Measurements from ENCODE around the gene MLYCD. TPM values are rescaled to one million over a fixed set of nuclear protein-coding genes. Genes with fewer than 3 reads are reported as not detected.

The MLYCD gene
- total and polyA plus RNA-seq, 10 of the 15 experiments (the other 5 are each of a cell fraction or from before 2014, with no cell fraction given): 0.21 to 3.7 (median 1.7) TPM

DNA sequence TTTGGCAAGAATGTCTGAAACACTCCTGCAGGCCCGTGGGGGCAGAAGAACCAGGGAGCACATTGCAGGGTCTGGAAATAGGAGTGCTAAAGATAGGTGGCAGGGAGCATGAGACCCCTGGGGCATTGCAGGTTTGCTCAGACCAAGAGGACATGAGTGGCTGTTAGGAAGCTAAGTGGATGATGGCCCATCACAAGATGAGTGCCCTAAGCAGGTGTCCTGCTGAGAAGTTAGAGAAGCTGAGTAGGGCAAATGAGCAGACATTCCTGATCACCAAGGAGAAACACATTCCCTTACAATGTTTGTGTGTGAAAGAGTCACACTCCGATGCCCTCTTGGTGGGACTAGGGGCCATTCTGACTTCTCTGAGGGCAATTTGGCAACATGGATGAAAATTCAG lies 9.9 kb downstream of the MLYCD start:
- Histone ChIP-seq H3K4me2 (ENCODE audit: control insufficient read depth, insufficient read depth) (no peak overlapping the region), H3K36me3 (ENCODE audit: control insufficient read depth in 2 of 2, insufficient read depth in 2 of 2, low read length in 1 of 2) (peaks cover 0 to 20% of the 10 kb centered on the region in 2 experiments; a peak in 1 of 4 replicates), H3K4me3 (no peak overlapping the region), H3K27ac (ENCODE audit: control insufficient read depth, insufficient read depth) (no peak overlapping the region), H4K20me1 (ENCODE audit: control insufficient read depth, insufficient read depth) (no peaks in the 10 kb centered on the region), H3K4me1 (ENCODE audit: control insufficient read depth, insufficient read depth, low read length) (no peaks in the 10 kb centered on the region), H3K27me3 (replicated peaks in 1 of 2; ENCODE audit: control insufficient read depth in 2 of 2, insufficient read depth in 2 of 2, low read length in 1 of 2) (no peaks in the 10 kb centered on the region), H3K9me3 (replicated peaks; ENCODE audit: control insufficient read depth, insufficient read depth, low read length) (no peaks in the 10 kb centered on the region), H3K79me2 (ENCODE audit: control insufficient read depth, insufficient read depth, low read length) (no peaks in the 10 kb centered on the region), H2AFZ (ENCODE audit: control insufficient read depth, low read depth, low read length) (no peak overlapping the region), H3K9ac (ENCODE audit: control insufficient read depth, insufficient read depth, low read length) (no peak overlapping the region)
- ChIA-PET SMC1A (ENCODE audit: uncharacterized antibody, unreplicated experiment) (no interaction called here), RAD21 (ENCODE audit: unreplicated experiment) (no interaction called here), POLR2A (no interaction called here), CTCF (no interaction called here)
- in situ Hi-C loops (cut with MboI) (no loop called here), intact Hi-C loops (cut with micrococcal nuclease; ENCODE audit: unreplicated experiment) (no loop called here)
- FAIRE-seq: no peak
- WGBS (ENCODE audit: insufficient coverage, insufficient replicate concordance, low lambda C conversion rate, missing lambda C conversion rate): 70% methylated on average over 2 of the region's 2 CpGs
- BruUV-seq (replicated peaks): no TSS peak
- DNase-seq (ENCODE audit: low read depth, low spot score): no peak
- no peak for ATAC-seq
- TF ChIP-seq HDAC2 (IDR thresholded peaks at IDR 0.05) (no peak), RAD21 (IDR thresholded peaks at IDR 0.05; ENCODE audit: insufficient read depth, low read depth, low read length) (no peak), SUPT20H (IDR thresholded peaks at IDR 0.05; ENCODE audit: borderline replicate concordance, control insufficient read depth, low read depth, low read length) (no peak), SMAD1 (IDR thresholded peaks at IDR 0.05; ENCODE audit: low read depth, partially characterized antibody) (no peak), RCOR1 (conservative IDR thresholded peaks at IDR 0.05; ENCODE audit: low read depth, low read length) (no peak), ETV6 (conservative IDR thresholded peaks at IDR 0.05 in 1 of 2, IDR thresholded peaks at IDR 0.05 in 1 of 2; ENCODE audit: borderline replicate concordance in 1 of 2, low read depth in 1 of 2) (no peak), SP1 (IDR thresholded peaks at IDR 0.05; ENCODE audit: low read depth, low read length) (no peak), ZNF622 (IDR thresholded peaks at IDR 0.05) (no peak), CHD4 (IDR thresholded peaks at IDR 0.05) (no peak), EZH2 (IDR thresholded peaks at IDR 0.05; ENCODE audit: borderline replicate concordance, control insufficient read depth, low read depth, low read length) (no peak), TCF3 (IDR thresholded peaks at IDR 0.05; ENCODE audit: borderline replicate concordance, insufficient read depth, low read depth, low read length) (no peak), MYB (IDR thresholded peaks at IDR 0.05; ENCODE audit: borderline replicate concordance, low read depth, low read length) (no peak), HDGF (IDR thresholded peaks at IDR 0.05) (no peak), TARDBP (IDR thresholded peaks at IDR 0.05; ENCODE audit: borderline replicate concordance) (no peak)
- TF ChIP-seq, protein P1, sequence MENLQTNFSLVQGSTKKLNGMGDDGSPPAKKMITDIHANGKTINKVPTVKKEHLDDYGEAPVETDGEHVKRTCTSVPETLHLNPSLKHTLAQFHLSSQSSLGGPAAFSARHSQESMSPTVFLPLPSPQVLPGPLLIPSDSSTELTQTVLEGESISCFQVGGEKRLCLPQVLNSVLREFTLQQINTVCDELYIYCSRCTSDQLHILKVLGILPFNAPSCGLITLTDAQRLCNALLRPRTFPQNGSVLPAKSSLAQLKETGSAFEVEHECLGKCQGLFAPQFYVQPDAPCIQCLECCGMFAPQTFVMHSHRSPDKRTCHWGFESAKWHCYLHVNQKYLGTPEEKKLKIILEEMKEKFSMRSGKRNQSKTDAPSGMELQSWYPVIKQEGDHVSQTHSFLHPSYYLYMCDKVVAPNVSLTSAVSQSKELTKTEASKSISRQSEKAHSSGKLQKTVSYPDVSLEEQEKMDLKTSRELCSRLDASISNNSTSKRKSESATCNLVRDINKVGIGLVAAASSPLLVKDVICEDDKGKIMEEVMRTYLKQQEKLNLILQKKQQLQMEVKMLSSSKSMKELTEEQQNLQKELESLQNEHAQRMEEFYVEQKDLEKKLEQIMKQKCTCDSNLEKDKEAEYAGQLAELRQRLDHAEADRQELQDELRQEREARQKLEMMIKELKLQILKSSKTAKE (IDR thresholded peaks at IDR 0.05; ENCODE audit: low read depth, poor library complexity, severe bottlenecking): no peak
- TF ChIP-seq, protein P2, sequence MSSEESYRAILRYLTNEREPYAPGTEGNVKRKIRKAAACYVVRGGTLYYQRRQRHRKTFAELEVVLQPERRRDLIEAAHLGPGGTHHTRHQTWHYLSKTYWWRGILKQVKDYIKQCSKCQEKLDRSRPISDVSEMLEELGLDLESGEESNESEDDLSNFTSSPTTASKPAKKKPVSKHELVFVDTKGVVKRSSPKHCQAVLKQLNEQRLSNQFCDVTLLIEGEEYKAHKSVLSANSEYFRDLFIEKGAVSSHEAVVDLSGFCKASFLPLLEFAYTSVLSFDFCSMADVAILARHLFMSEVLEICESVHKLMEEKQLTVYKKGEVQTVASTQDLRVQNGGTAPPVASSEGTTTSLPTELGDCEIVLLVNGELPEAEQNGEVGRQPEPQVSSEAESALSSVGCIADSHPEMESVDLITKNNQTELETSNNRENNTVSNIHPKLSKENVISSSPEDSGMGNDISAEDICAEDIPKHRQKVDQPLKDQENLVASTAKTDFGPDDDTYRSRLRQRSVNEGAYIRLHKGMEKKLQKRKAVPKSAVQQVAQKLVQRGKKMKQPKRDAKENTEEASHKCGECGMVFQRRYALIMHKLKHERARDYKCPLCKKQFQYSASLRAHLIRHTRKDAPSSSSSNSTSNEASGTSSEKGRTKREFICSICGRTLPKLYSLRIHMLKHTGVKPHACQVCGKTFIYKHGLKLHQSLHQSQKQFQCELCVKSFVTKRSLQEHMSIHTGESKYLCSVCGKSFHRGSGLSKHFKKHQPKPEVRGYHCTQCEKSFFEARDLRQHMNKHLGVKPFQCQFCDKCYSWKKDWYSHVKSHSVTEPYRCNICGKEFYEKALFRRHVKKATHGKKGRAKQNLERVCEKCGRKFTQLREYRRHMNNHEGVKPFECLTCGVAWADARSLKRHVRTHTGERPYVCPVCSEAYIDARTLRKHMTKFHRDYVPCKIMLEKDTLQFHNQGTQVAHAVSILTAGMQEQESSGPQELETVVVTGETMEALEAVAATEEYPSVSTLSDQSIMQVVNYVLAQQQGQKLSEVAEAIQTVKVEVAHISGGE (CRISPR knock-in tag; IDR thresholded peaks at IDR 0.05): no peak

Data from GM12878 (cell line).